ENCODE data around the gene UCP2.

GRCh38 chr11:74014880-74015279 is 32.2 kb upstream of the UCP2 start:
- no peak for TF ChIP-seq CTCF (IDR thresholded peaks at IDR 0.05)
- TF ChIP-seq POLR2A (IDR thresholded peaks at IDR 0.05): no peak

All from heart left ventricle (tissue), 13 donors.